Activated T-cell treated with anti-CD3 and anti-CD28 coated beads, Interleukin-2, amount 50 U/mL, for 4 hours (primary cell): ENCODE results near the gene FBXL3. TPM values are rescaled to one million over a fixed set of nuclear protein-coding genes. Genes with fewer than 3 reads are reported as not detected.

Experiments
- ATAC-seq, 2 donors: fragments of 200-7000 bp; cut with Tn5 transposase; one replicate each; pipeline ENCODE4 v1.10.0; 2021
- DNase-seq: peaks from one replicate; pipeline ENCODE4 v3.0.0-alpha.2; 2020
- H3K27me3 Mint-ChIP-seq: one replicate; pipeline ENCODE4 v1.8.0; 2021; ENCODE audit warnings: low read depth, mixed read lengths
- H3K36me3 Mint-ChIP-seq: one replicate; pipeline ENCODE4 v1.8.0; 2022; ENCODE audit warnings: mixed read lengths; ENCODE audit not compliant: insufficient read depth
- H3K4me1 Mint-ChIP-seq: one replicate; pipeline ENCODE4 v1.8.0; 2021; ENCODE audit warnings: low read depth, mixed read lengths
- H3K4me3 Mint-ChIP-seq: one replicate; pipeline ENCODE4 v1.8.0; 2021; ENCODE audit warnings: mild to moderate bottlenecking, moderate library complexity, mixed read lengths
- H3K9me3 Mint-ChIP-seq: one replicate; pipeline ENCODE4 v1.8.0; 2021; ENCODE audit warnings: mixed read lengths
- total RNA-seq, 3 donors: library from RNA; stranded (reverse); gene quantifications; one replicate each; pipeline ENCODE4 v1.2.1, GENCODE V29; 2021

Gene FBXL3
- total RNA-seq, 3 donors from 2014 or later, result 35.9 to 40.9 (median 38.5) TPM

DNA sequence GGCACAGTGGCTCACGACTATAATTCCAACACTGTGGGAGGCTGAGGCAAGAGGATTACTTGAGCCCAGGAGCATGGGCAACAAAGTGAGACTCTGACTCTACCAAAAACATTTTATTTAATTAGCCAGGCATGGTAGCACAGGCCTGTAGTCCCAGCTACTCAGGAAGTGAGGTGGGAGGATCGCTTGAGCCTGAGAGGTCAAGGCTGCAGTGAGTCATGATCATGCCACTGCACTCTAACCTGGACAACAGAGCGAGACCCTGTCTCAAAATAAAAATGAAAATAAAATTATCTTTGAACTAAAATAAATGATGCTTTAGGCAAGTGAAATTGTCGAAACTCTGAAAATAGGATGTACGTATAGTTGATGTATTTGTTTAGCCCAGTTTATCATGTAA is 43.3 kb downstream of the FBXL3 start:
- Mint-ChIP-seq H3K9me3 (no peaks in the 10 kb centered on the region), H3K4me1 (peaks cover 3% of the 10 kb centered on the region), H3K4me3 (no peak overlapping the region), H3K36me3 (no peaks in the 10 kb centered on the region), H3K27me3 (peaks cover 48% of the 10 kb centered on the region)
- DNase-seq (no peak), ATAC-seq (no peak)

DNA sequence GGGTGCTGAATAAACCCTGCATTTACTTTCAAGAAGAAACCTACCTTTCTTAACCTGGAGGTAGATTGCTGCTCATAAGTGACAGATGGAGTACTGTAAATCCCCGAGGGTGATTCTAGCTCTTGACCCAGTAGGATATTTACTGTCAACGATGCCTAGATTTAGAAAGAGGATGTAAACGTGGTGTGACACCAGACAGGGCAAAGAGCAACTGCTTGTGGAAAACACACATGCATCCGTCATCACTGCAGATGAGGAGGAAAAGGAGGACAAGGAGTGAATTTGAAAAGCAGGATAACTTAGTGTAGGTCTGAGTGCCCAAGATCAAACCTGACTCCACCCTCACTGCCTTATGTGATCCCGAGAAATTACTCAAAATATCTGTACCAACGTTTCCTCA is 44.9 kb downstream of the FBXL3 start:
- Mint-ChIP-seq H3K27me3 (peaks cover 47% of the 10 kb centered on the region), H3K4me3 (no peak overlapping the region), H3K9me3 (no peaks in the 10 kb centered on the region), H3K4me1 (peaks cover 3% of the 10 kb centered on the region), H3K36me3 (no peaks in the 10 kb centered on the region)
- ATAC-seq (no peak), DNase-seq (no peak)

DNA sequence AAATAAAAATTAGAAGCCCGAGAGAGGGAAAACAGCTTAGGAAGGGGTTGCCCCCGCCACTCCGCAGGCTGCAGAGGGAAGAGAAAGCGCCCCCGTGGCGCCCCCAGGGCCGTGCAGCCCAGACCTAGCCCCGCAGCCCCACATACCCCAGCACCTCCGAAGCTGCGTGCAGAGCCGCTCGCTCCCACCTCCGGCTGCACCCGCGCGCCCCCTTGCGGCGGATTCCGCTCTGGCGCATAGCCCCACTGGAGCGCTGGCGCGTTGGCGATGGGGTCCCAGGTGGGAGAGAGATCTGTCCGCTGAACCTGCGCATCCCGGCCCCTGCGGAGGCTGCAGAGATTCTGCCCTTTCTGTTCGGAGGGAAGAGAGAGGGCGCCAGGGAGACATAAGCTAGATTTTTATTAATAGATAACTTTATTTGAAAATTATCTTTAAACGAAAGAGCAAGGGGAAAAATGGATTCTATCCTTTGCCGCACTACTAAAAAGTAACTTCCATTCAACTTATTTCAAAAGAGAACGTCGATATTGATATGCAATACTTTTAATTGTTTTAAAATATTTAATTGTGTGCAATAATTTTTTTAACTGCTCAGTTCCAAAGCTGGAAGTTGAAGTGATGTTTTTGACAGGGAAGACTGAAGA is 46.8 kb downstream of the FBXL3 start:
- DNase-seq, result peak; percentile 86
- peak; percentile 100 for ATAC-seq
- Mint-ChIP-seq H3K36me3 (no peaks in the 10 kb centered on the region), H3K9me3 (no peaks in the 10 kb centered on the region), H3K27me3 (peaks cover 30% of the 10 kb centered on the region), H3K4me3 (peak overlapping the region; percentile 45), H3K4me1 (peaks cover 7% of the 10 kb centered on the region)

DNA sequence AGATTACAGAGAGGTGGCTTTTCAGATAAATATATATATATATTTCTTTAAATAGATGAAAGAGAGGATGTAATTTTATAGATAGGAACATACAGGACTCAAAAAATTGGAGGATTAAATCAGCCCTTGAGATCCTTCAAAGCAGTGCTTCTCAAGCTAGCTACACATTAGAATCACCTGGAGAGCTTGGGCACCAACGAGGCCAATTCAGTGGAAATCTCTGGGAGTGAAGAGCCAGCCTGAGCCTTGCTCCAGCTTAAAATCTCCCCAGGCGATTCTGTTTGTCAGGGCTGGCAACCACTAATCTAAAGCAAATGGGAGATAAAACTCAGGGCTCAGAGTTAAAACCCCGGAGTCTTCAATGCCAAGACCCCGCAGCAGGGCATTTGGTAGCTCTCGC is 50.0 kb downstream of the FBXL3 start:
- Mint-ChIP-seq H3K36me3 (no peaks in the 10 kb centered on the region), H3K27me3 (peaks cover 39% of the 10 kb centered on the region), H3K4me3 (no peak overlapping the region), H3K4me1 (peaks cover 7% of the 10 kb centered on the region), H3K9me3 (no peaks in the 10 kb centered on the region)
- DNase-seq (no peak), ATAC-seq (no peak)

DNA sequence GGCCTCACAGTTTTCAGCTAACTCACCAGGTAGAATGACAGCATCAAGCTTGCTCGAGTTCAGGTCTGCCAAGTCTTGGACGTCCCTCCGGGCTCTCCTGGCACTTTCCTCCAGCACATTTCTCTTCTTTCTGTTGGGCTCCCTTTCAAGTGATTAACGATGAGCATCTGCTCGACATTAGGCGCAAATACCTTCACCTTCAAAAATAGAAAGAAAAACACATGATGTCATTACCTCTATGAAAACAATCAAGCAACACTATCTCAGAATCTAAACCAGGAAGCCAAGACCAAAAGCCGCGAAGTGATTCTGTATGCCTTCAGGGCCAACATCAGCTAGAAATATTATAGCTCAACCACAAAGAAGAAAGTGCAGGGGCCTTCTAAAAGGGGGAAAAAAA is 50.5 kb downstream of the FBXL3 start:
- H3K36me3 Mint-ChIP-seq, result no peaks in the 10 kb centered on the region
- no peak overlapping the region for H3K4me3 Mint-ChIP-seq
- DNase-seq (no peak), ATAC-seq (no peak)
- no peaks in the 10 kb centered on the region for H3K9me3 Mint-ChIP-seq
- H3K4me1 Mint-ChIP-seq, result peaks cover 7% of the 10 kb centered on the region
- peaks cover 38% of the 10 kb centered on the region for H3K27me3 Mint-ChIP-seq

DNA sequence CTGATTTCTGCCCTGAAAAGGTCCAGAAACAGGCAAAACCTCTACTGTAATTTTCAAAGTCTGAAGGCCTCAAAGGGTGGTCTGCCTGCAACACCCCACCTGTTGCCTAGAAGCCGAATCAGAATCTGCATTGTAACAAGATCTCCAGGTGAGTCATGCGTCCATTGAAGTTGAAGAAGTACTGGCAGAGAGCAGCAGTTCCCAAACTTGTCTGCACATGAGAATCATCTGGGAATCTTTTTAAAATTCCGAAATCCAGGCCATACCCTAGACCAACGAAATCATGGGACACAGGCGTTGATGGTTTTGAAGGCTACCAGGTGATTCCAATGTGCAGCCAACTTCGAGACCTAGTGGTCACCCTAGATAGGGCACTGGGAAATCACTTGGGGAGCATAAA is 51.1 kb downstream of the FBXL3 start:
- ATAC-seq (no peak), DNase-seq (no peak)
- Mint-ChIP-seq H3K4me1 (peaks cover 7% of the 10 kb centered on the region), H3K36me3 (no peaks in the 10 kb centered on the region), H3K4me3 (no peak overlapping the region), H3K27me3 (peaks cover 38% of the 10 kb centered on the region), H3K9me3 (no peaks in the 10 kb centered on the region)

DNA sequence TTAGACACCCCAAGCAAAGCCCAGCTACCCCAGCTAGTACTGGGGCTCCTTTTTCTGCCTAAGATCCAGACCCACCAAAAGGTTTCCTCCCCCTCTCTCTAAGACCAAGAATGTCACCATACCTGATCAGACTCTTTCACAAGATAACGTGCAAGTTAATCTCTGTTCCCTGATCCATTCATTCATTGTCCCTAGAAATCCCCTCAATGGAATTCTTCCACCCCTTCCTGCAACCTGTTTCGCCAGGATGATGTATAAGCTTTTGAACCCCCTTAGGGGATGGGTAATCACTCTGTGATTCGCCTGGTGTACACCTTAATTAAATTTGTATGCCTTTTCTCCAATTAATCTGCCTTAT is 52.4 kb downstream of the FBXL3 start:
- no peak for DNase-seq
- H3K27me3 Mint-ChIP-seq, result peaks cover 43% of the 10 kb centered on the region
- no peak overlapping the region for H3K4me3 Mint-ChIP-seq
- H3K9me3 Mint-ChIP-seq, result no peaks in the 10 kb centered on the region
- no peaks in the 10 kb centered on the region for H3K36me3 Mint-ChIP-seq
- ATAC-seq, result no peak
- peaks cover 7% of the 10 kb centered on the region for H3K4me1 Mint-ChIP-seq

DNA sequence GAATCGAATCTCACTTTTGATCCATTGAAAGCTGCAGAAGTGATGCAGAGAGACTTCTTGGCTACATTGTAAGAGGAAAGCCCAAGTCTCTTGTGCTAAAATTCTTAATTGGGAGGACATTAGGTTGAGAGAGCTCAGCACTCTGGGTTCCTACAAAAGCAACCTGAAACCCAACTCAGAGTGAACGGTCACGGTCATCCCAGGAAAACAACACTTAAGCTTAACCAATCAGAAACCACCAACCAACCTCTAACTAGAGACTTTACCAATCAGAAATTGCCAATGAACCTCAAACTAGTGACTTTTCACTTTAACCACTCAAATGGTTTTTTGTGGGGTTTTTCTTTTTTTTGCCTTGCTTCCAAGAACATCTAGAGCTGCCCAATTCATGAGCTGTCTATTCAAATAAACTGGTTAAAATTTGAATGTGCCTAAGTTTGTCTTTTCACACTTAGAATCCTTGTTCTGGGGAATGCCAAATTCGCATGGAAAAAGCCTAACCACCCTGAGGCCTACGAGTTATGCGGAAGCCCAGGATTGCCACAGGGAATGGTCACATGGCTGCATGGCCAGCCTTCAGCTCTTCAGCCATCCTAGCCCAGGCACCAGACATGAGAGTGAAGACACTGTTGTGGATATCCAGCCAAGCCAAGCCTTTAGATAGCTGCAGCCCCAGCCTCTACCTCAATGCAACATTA is 52.9 kb downstream of the FBXL3 start:
- ATAC-seq (no peak), DNase-seq (no peak)
- Mint-ChIP-seq H3K4me3 (no peak overlapping the region), H3K4me1 (peaks cover 7% of the 10 kb centered on the region), H3K27me3 (peaks cover 45% of the 10 kb centered on the region), H3K36me3 (no peaks in the 10 kb centered on the region), H3K9me3 (no peaks in the 10 kb centered on the region)

DNA sequence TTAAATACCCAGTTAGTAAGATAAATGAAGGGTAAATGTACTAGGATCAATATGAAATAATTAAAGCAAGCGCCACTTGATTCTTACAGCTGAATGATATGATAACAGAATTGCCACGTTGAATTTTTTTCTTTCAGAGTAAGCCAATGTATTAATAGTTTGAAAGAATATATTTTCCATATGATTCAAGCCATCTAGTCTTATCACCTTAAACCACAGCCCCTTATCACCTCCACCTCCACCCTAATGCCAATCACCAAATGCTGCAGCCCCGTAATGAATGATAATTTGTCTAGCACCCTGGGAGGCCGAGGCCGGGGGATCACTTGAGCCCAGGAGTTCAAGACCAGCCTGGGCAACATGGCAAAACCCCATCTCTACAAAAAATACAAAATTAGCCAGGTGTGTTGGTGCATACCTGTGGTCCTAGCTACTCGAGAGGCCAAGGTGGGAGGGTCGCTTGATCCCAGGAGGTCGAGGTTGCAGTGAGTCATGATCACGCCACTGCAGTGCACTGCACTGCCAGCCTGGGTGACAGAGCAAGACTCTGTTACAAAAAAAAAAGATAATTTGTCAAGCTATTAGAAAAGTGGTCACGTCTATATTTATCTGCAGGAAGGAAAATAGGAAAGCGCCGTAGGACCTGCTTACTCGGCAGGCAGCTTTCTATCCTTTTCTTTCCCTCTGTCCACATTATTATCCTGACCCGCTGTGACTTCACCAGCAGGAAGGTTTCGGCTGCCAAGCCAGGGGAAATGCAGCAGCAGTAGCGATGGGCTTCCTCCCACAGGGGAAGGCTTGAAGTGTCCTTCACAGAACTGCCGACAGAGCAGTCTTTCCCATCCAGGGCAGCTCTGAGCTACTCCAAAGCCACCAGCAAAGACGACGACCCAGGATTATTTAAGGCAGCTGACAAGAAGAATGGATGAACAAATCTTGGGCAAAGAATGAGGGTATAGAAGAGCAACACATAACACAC is 54.8 kb downstream of the FBXL3 start:
- DNase-seq (no peak), ATAC-seq (no peak)
- no peaks in the 10 kb centered on the region for H3K36me3 Mint-ChIP-seq
- peaks cover 46% of the 10 kb centered on the region for H3K27me3 Mint-ChIP-seq
- H3K4me1 Mint-ChIP-seq, result peaks cover 4% of the 10 kb centered on the region
- H3K9me3 Mint-ChIP-seq, result no peaks in the 10 kb centered on the region
- H3K4me3 Mint-ChIP-seq, result no peak overlapping the region

DNA sequence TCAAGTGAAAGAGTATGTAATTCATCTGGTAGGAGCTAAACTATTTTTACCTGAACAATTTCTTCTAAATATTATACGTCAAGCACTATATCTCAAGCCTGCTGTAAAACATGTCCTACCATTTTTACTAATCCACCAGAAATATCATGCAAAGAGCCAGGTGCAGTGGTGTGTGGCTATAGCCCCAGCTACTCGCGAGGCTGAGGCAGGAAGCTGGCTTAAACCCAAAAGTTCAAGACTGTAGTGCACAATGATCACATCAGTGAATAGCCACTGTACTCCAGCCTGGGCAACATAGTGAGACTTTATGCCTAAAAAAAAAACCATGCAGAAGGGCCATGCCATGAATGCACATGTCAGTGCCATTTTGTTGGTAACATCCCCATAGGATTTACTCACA is 55.7 kb downstream of the FBXL3 start:
- H3K9me3 Mint-ChIP-seq, result no peaks in the 10 kb centered on the region
- H3K4me3 Mint-ChIP-seq, result no peak overlapping the region
- peaks cover 51% of the 10 kb centered on the region for H3K27me3 Mint-ChIP-seq
- no peaks in the 10 kb centered on the region for H3K4me1 Mint-ChIP-seq
- ATAC-seq (no peak), DNase-seq (no peak)
- H3K36me3 Mint-ChIP-seq, result no peaks in the 10 kb centered on the region

DNA sequence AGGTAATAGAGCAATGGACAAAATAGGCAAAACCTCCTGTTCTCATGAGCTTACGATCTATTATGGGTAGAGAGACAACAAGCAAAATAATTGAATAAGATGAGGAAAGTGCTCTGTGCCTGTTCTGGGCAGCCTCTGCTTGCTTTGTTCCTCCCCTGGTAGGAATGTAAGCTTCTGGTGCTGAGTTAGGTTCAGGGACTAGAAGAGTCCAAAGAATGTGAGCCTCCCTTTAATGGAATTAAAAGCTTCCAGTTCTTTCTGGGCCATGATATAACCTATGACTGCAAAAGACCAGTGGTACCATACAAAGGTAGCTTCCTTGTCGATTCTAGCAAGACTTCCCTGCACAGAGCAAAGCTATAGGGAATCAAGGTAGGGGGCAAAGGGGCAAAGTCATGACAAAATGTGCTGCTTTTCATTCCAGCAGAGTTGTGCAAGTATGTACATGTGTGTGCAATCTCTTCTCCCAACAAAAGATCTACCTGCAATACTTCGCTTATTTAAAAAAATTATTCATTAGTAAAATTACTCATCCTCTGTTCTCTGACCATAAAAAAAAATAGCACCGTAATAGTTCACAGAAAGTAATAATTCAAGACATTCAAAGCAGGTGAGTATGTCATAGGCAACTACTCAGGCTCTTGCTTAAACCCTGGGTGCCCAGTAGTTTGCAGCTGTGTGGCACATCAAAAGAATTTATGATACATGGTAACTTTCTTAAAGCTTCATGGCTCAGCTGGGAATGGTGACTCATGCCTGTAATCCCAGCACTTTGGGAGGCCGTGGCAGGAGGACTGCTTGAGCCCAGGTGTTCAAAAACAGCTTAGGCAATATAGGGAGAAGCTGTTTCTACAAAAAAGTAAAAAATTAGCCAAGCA is 57.2 kb downstream of the FBXL3 start:
- Mint-ChIP-seq H3K27me3 (peaks cover 50% of the 10 kb centered on the region), H3K36me3 (no peaks in the 10 kb centered on the region), H3K9me3 (no peaks in the 10 kb centered on the region), H3K4me3 (no peak overlapping the region), H3K4me1 (no peaks in the 10 kb centered on the region)
- ATAC-seq, result no peak
- no peak for DNase-seq

DNA sequence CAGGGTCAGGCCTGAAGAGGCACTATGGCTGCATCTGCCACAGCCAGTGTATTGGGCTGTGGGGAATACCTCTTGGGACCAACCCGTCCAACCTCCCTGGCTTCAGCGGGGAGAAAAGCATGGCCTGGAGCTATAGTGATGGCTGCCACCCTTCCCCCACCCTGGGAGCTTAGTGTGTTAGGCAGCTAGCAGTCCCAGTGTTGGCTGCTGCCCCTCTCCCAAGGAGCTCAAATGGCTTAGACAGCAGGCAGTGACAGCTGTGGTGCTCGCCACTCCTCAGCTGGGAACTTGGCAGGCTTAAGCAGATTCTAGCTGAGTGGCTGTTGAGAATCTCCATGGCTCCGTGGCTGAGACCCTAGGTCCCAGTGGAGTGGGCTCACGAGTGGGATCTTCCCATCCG is 58.9 kb downstream of the FBXL3 start:
- DNase-seq (no peak), ATAC-seq (no peak)
- no peaks in the 10 kb centered on the region for H3K36me3 Mint-ChIP-seq
- H3K9me3 Mint-ChIP-seq, result no peaks in the 10 kb centered on the region
- H3K4me3 Mint-ChIP-seq, result no peak overlapping the region
- H3K27me3 Mint-ChIP-seq, result peaks cover 45% of the 10 kb centered on the region
- no peaks in the 10 kb centered on the region for H3K4me1 Mint-ChIP-seq

DNA sequence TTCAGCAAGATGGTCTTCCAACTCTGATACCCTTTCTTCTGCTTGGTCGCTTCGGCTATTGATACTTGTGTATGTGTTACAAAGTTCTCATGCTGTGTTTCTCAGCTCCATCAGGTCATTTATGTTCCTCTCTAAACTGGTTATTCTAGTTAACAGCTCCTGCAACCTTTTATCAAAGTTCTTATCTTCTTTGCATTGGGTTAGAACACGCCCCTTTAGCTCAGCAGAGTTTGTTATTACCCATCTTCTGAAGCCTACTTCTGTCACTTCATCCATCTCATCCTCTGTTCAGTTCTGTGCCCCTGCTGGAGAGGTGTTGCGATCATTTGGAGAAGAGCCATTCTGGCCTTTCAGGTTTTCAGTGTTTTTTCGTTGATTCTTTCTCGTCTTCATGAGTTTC is 59.9 kb downstream of the FBXL3 start:
- no peak for DNase-seq
- no peaks in the 10 kb centered on the region for H3K36me3 Mint-ChIP-seq
- ATAC-seq, result no peak
- H3K4me1 Mint-ChIP-seq, result no peaks in the 10 kb centered on the region
- H3K4me3 Mint-ChIP-seq, result no peak overlapping the region
- peaks cover 35% of the 10 kb centered on the region for H3K27me3 Mint-ChIP-seq
- no peaks in the 10 kb centered on the region for H3K9me3 Mint-ChIP-seq
